Measurements from ENCODE around the gene PMS1. TPM values are rescaled to one million over a fixed set of nuclear protein-coding genes. Genes with fewer than 3 reads are reported as not detected.
"Not testable (repeated sequence)": the region's sequence is repeated elsewhere in the genome, so short reads cannot be mapped to it uniquely, and the experiment has no call there.

The PMS1 gene
- total RNA-seq = 24.2 and 39.1 TPM in 2 replicates

GRCh38 chr2:189783927-189784867 lies at the start of gene PMS1, which contains the start of gene ORMDL1:
PMS1 (plus strand) TSS chr2:189784450; CDS start chr2:189791810, 7,360 bp downstream.
ORMDL1 (minus strand) TSS chr2:189784339; CDS start chr2:189782595, 1,744 bp downstream.
- peak; percentile 98 for DNase-seq

DNA sequence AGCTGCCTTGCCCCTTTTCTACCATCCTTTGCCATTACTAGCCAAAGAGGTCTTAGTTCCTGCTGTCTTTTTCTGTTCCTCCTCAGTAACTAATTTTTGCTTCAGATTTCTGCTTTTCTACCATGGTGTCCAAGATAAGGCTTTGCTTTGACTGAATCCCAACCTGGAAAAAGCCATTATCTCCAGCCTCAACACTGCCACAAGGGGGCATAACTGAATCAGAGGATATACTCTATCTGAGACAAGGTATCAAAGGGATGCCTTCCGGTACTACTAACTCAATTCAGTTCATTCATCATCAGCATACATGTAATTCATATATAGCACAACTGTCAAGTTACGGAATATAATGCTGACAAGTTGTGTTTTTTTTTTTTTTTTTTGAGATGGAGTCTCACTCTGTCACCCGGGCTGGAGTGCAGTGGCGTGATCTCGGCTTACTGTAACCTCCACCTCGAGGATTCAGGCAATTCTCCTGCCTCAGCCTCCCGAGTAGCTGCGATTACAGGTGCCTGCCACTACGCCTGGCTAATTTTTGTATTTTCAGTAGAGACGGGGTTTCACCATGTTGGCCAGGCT lies 33.1 kb upstream of the PMS1 start:
- DNase-seq = peak; percentile 61

DNA sequence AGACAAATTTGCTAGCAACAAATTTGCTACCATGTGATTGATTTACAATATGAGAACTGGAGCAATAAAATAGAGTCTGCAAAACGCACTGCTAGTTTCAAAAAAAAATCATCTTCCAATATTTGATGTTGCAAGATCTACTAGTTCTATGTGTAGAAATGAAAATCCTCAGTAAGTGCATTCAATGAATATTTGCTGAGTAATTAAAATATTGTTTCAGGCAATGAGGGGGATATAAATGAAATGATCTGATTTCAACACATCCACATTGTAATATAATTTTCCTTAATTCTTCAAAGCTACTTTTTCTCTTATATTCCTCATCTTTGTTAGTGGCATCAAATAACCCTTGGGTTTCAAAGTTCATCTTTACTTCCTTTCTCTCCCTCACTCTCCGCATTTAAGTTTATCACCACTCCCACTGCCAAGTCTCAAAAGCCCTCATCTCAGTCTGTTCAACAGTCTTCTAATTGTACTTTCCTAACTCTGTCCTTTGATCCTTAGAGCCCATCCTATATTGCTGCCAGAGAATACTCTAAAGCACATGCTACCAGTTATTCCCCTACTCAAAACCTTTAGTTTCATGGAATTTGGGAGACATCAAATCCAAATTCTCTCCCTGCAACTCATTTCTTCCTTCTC lies 27.8 kb upstream of the PMS1 start:
- DNase-seq = no peak

GRCh38 chr2:189760154-189760553 lies 24.1 kb upstream of the PMS1 start:
- DNase-seq = not testable (repeated sequence)

DNA sequence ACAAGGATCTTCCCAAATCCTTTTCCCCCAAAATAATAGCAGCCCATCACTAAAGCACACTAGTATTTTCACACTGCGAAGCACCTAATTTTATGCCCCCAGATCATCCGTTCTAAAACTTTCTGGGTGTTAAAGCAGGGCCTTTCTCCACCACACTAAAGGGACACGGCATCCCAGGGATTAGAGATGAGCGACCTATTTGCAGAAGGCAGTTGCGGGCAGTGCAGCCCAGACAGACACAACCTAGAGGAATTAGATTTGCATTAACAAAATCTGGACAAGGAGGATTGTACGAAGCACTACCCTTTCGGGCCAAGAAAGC lies 22.1 kb upstream of the PMS1 start:
- no peak for DNase-seq

DNA sequence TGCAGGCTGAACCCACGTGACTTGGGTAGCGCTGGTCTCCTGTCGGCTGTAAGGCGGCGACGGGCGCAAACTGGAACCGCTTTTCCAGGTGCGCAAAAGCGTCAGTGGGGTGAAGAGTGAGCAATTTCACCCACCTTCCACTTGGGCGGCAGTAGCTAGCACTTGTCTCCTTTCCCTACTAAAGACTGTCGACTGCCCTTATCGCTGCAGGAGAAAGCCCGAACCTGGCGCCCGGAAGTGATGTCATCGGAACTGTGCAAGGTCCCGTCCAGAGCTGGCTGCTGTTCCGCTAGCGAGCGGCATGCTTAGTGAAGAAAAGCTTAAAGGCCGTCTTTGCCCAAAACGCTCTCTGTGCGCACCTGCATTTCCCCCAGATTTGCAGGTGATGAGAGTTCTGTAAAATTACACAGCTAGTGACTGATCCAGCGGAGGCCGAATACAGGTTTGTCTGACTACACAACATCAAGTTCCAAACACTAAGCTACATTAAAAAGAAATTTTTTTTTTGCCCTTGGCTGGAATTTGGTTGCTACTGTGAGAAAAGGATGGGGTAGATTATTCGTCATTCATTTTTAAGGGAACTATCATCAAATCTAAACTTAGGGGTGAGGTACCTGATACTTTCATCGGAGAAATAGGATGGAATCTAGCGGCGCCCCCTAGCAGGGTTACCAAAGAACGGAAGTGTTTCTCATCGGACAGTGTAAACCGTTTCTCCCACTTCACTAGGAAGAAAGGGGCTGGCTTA lies 21.5 kb upstream of the PMS1 start, which contains the start of gene OSGEPL1:
Gene OSGEPL1, minus strand, starts transcription at position 242 of the 748 bp plus-strand sequence. CDS start 1,152 bp downstream, outside the sequence.
- DNase-seq = peak; percentile 93

- DNase-seq = peak; percentile 1
Measured at GRCh38 chr2:189763908-189764661, 20.2 kb upstream of the PMS1 start.

DNA sequence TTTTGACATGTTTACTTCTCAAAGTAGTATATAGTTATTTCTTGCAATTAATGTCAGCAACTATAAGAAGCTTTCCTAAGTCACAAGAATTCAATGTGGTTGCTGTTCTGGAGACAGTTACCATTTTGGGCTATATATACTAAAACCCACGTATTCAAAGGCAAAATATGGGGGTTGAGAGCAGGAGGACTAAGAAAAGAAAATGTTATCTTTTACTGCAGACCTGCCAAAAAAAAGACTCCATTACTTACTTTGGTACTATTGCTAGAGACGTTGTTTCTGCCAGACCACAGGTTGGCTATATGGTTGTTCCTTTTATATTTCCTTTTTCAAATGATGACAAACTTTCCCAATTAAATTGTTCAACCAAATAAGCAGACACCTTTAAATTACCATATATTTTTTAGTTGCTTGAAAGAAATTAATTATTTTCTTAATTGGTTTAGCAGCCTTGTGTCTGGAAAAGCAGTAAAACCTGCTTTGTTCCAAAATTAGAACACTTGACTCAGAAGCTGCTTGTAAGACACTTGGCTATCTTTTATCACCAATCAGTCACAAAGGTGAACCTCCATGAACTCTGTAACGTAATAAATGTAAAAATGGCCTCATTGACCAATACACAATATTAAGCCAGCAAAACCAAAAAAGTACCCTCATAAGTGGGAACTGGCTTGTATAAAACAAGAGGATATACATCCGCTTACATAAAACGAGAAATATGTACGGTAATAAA lies 13.5 kb upstream of the PMS1 start:
- no peak for DNase-seq

- no peak for DNase-seq
Measured at GRCh38 chr2:189772212-189772611, 12.0 kb upstream of the PMS1 start.

- DNase-seq = no peak
Measured at GRCh38 chr2:189782221-189782671, 2.0 kb upstream of the PMS1 start.

DNA sequence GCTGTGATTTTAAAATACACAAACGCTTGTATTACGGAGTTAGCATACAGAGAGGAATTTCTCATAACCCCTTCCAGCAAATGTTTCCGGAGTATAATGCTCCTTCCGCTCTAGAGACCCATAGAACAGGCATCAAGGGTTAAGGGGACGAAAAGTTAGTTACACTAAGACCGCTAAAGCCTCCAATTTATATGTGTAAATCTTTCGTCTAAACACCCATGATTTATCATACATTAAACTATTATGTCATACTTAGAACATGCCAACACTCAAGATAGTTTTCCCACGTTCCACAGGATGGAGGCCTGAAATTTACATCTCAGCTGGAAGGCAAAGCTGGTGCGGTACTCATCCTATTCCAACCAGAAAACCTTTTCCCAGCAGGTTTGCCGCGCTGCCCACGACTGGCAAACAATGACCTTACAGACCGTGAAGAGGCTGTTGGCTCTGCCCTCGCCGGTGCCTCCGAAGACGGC lies 761 bp upstream of the PMS1 start:
- peak; percentile 65 for DNase-seq

DNA sequence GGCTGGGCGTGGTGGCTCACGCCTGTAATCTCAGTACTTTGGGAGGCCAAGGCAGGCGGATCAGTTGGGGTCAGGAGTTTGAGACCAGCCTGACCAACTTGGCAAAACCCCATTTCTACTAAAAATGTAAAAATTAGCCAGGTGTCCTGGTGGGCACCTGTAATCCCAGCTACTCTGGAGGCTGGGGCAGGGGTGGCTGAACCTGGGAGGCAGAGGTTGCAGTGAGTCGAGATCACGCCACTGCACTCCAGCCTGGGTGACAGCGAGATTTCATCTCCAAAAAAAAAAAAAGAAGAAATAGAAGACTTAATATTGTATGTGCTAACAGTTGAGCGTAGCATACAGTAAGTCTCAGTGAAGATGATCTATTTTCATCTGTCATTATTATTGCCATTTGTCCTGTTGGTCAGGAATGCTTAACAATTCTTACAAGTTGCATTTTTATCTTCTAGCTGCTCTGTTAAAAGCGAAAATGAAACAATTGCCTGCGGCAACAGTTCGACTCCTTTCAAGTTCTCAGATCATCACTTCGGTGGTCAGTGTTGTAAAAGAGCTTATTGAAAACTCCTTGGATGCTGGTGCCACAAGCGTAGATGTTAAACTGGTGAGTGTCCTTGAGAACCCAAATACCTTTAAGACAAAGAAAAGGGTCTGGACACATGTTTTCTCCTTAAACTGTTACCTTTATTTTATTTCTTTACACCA lies 7.2 kb downstream of the PMS1 start:
- DNase-seq = no peak

- DNase-seq = no peak
Measured at GRCh38 chr2:189794310-189794709, 10.1 kb downstream of the PMS1 start.

- no peak for DNase-seq
Measured at GRCh38 chr2:189797902-189798301, 13.7 kb downstream of the PMS1 start.

GRCh38 chr2:189798312-189799029 lies 14.2 kb downstream of the PMS1 start:
- peak; percentile 66 for DNase-seq

DNA sequence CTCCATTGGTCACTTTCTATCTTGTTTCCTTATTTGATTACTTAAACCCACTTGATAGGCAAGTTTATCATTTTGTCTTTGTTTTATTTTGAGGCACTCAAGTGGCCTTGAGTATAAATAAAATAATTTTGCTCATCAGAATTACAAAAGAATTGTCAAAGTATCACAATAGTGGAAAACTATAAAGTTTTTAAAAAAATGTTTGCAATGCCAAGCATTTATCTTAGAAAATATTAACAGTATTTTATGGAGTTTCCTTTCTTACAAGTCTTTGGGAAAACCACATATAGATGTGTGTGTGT lies 14.7 kb downstream of the PMS1 start:
- no peak for DNase-seq

GRCh38 chr2:189799531-189799930 lies 15.3 kb downstream of the PMS1 start:
- DNase-seq = peak; percentile 66

- no peak for DNase-seq
Measured at GRCh38 chr2:189802396-189802912, 18.2 kb downstream of the PMS1 start.

- DNase-seq = peak; percentile 53
Measured at GRCh38 chr2:189803431-189803830, 19.2 kb downstream of the PMS1 start.
